Measurements from ENCODE around the gene SETD3.

The SETD3 gene

GRCh38 chr14:99509871-99510555 lies 29.4 kb upstream of the SETD3 start:
- Histone ChIP-seq H3K4me2 (ENCODE audit: low read length) (no peak overlapping the region), H3K9me3 (ENCODE audit: insufficient read depth, low read length) (no peaks in the 10 kb centered on the region), H3K4me1 (ENCODE audit: low read length) (no peaks in the 10 kb centered on the region), H3K27ac (ENCODE audit: low read length) (no peak overlapping the region), H3K9ac (ENCODE audit: low read length) (no peak overlapping the region), H4K20me1 (ENCODE audit: insufficient read depth, low read length) (no peaks in the 10 kb centered on the region), H3K27me3 (ENCODE audit: low read depth, low read length) (no peaks in the 10 kb centered on the region), H3K4me3 (ENCODE audit: low read length) (no peak overlapping the region), H3K79me2 (ENCODE audit: low read length) (no peaks in the 10 kb centered on the region), H3K36me3 (replicated peaks; ENCODE audit: low read depth, low read length) (peaks cover 42% of the 10 kb centered on the region), H2AFZ (ENCODE audit: low read depth, low read length) (no peak overlapping the region)
- TF ChIP-seq EZH2phosphoT487 (IDR thresholded peaks at IDR 0.05; ENCODE audit: low read depth) = no peak
- no peak for TF ChIP-seq CTCF (IDR thresholded peaks at IDR 0.05; ENCODE audit: low read depth, low read length)

- Histone ChIP-seq H2AFZ (ENCODE audit: low read depth, low read length) (no peak overlapping the region), H3K27ac (ENCODE audit: low read length) (no peak overlapping the region), H3K9ac (ENCODE audit: low read length) (no peak overlapping the region), H3K27me3 (ENCODE audit: low read depth, low read length) (no peaks in the 10 kb centered on the region), H3K9me3 (ENCODE audit: insufficient read depth, low read length) (no peaks in the 10 kb centered on the region), H3K4me3 (ENCODE audit: low read length) (no peak overlapping the region), H3K4me1 (ENCODE audit: low read length) (no peaks in the 10 kb centered on the region), H4K20me1 (ENCODE audit: insufficient read depth, low read length) (no peaks in the 10 kb centered on the region), H3K36me3 (replicated peaks; ENCODE audit: low read depth, low read length) (peaks cover 49% of the 10 kb centered on the region), H3K4me2 (ENCODE audit: low read length) (no peak overlapping the region), H3K79me2 (ENCODE audit: low read length) (no peaks in the 10 kb centered on the region)
- TF ChIP-seq EZH2phosphoT487 (IDR thresholded peaks at IDR 0.05; ENCODE audit: low read depth) = no peak
- TF ChIP-seq CTCF (IDR thresholded peaks at IDR 0.05; ENCODE audit: low read depth, low read length) = no peak
Measured at GRCh38 chr14:99508896-99509629, 28.4 kb upstream of the SETD3 start.

GRCh38 chr14:99507860-99508640 lies 27.4 kb upstream of the SETD3 start:
- no peak overlapping the region for H2AFZ ChIP-seq (ENCODE audit: low read depth, low read length)
- H4K20me1 ChIP-seq (ENCODE audit: insufficient read depth, low read length) = no peaks in the 10 kb centered on the region
- no peak overlapping the region for H3K9ac ChIP-seq (ENCODE audit: low read length)
- H3K79me2 ChIP-seq (ENCODE audit: low read length) = no peaks in the 10 kb centered on the region
- H3K4me1 ChIP-seq (ENCODE audit: low read length) = peaks cover 4% of the 10 kb centered on the region; the same call in 1 of the 2 replicates
- no peaks in the 10 kb centered on the region for H3K27me3 ChIP-seq (ENCODE audit: low read depth, low read length)
- no peak overlapping the region for H3K4me3 ChIP-seq (ENCODE audit: low read length)
- H3K4me2 ChIP-seq (ENCODE audit: low read length) = no peak overlapping the region
- H3K9me3 ChIP-seq (ENCODE audit: insufficient read depth, low read length) = no peaks in the 10 kb centered on the region
- peaks cover 58% of the 10 kb centered on the region for H3K36me3 ChIP-seq (replicated peaks; ENCODE audit: low read depth, low read length)
- no peak overlapping the region for H3K27ac ChIP-seq (ENCODE audit: low read length)
- TF ChIP-seq CTCF (IDR thresholded peaks at IDR 0.05; ENCODE audit: low read depth, low read length) (no peak), EZH2phosphoT487 (IDR thresholded peaks at IDR 0.05; ENCODE audit: low read depth) (no peak)

- no peak overlapping the region for H3K4me2 ChIP-seq (ENCODE audit: low read length)
- H3K4me1 ChIP-seq (ENCODE audit: low read length) = peaks cover 5% of the 10 kb centered on the region; the same call in 1 of the 2 replicates
- no peaks in the 10 kb centered on the region for H3K79me2 ChIP-seq (ENCODE audit: low read length)
- H3K27ac ChIP-seq (ENCODE audit: low read length) = no peak overlapping the region
- TF ChIP-seq EZH2phosphoT487 (IDR thresholded peaks at IDR 0.05; ENCODE audit: low read depth) (no peak), CTCF (IDR thresholded peaks at IDR 0.05; ENCODE audit: low read depth, low read length) (no peak)
- no peaks in the 10 kb centered on the region for H3K9me3 ChIP-seq (ENCODE audit: insufficient read depth, low read length)
- no peak overlapping the region for H3K9ac ChIP-seq (ENCODE audit: low read length)
- H3K27me3 ChIP-seq (ENCODE audit: low read depth, low read length) = no peaks in the 10 kb centered on the region
- H2AFZ ChIP-seq (ENCODE audit: low read depth, low read length) = no peak overlapping the region
- H4K20me1 ChIP-seq (ENCODE audit: insufficient read depth, low read length) = no peaks in the 10 kb centered on the region
- H3K4me3 ChIP-seq (ENCODE audit: low read length) = no peak overlapping the region
- H3K36me3 ChIP-seq (replicated peaks; ENCODE audit: low read depth, low read length) = peaks cover 76% of the 10 kb centered on the region
Measured at GRCh38 chr14:99506276-99506675, 25.6 kb upstream of the SETD3 start.

Measured in OCI-LY3 (cell line).